Keratinocyte (primary cell): ENCODE data around the gene SMYD3. TPM values are rescaled to one million over a fixed set of nuclear protein-coding genes. Genes with fewer than 3 reads are reported as not detected.

Experiments
- DNase-seq: peaks from one replicate; pipeline ENCODE4 v3.0.0-alpha.2; 2011; ENCODE audit warnings: low read depth, missing footprints, low spot score
- FAIRE-seq: peaks from 2 replicates; lab custom pipeline; 2011; peaks lifted over from hg19 to GRCh38; lab: Jason Lieb, UNC
- H2AFZ ChIP-seq: 2 replicates; pipeline ENCODE4 v1.6.0; 2012; ENCODE audit warnings: low read length, control low read depth, inconsistent platforms; ENCODE audit not compliant: control insufficient read depth
- H3K27ac ChIP-seq: 2 replicates; pipeline ENCODE4 v1.5.1; 2011; ENCODE audit warnings: low read length; ENCODE audit not compliant: control insufficient read depth, insufficient read depth
- H3K27me3 ChIP-seq: 3 replicates; pipeline ENCODE4 v1.6.0; 2011; ENCODE audit warnings: low read length; ENCODE audit not compliant: control insufficient read depth, insufficient read depth; ENCODE audit errors: extremely low read depth
- H3K36me3 ChIP-seq, 2 experiments: 2 replicates in 1 of 2; 3 replicates in 1 of 2; pipeline ENCODE4 v1.5.1; 2011; ENCODE audit warnings: low read length in 2 of 2, mild to moderate bottlenecking in 1 of 2; ENCODE audit not compliant: control insufficient read depth in 2 of 2, insufficient read depth in 2 of 2; ENCODE audit errors: extremely low read depth in 1 of 2
- H3K4me1 ChIP-seq: 3 replicates; pipeline ENCODE4 v1.5.1; 2011; ENCODE audit warnings: low read length; ENCODE audit not compliant: control insufficient read depth, insufficient read depth; ENCODE audit errors: extremely low read depth
- H3K4me2 ChIP-seq: 3 replicates; pipeline ENCODE4 v1.6.0; 2011; ENCODE audit warnings: low read depth, low read length; ENCODE audit not compliant: control insufficient read depth, insufficient read depth; ENCODE audit errors: extremely low read depth
- H3K4me3 ChIP-seq, 3 experiments: fragments of 200-600 bp in 1 of 3; sonication (generic) in 1 of 3; 2 replicates in 2 of 3; 3 replicates in 1 of 3; pipeline ENCODE4 v1.5.1; 2011 to 2016; ENCODE audit warnings: low read length in 3 of 3, mild to moderate bottlenecking in 3 of 3, control low read depth in 2 of 3, inconsistent platforms in 1 of 3, low read depth in 1 of 3, mixed read lengths in 1 of 3, mixed run types in 1 of 3, moderate library complexity in 1 of 3; ENCODE audit not compliant: control insufficient read depth in 2 of 3, insufficient read depth in 2 of 3; ENCODE audit errors: extremely low read depth in 1 of 3
- H3K79me2 ChIP-seq: 2 replicates; pipeline ENCODE4 v1.6.0; 2012; ENCODE audit warnings: low read length; ENCODE audit not compliant: control insufficient read depth, insufficient read depth
- H3K9ac ChIP-seq: 3 replicates; pipeline ENCODE4 v1.6.0; 2011; ENCODE audit warnings: low read length; ENCODE audit not compliant: control insufficient read depth, insufficient read depth; ENCODE audit errors: extremely low read depth
- H3K9me1 ChIP-seq: 3 replicates; pipeline ENCODE4 v1.6.0; 2011; ENCODE audit warnings: low read length; ENCODE audit not compliant: control insufficient read depth, insufficient read depth; ENCODE audit errors: extremely low read depth
- H3K9me3 ChIP-seq: 2 replicates; pipeline ENCODE4 v1.5.1; 2012; ENCODE audit warnings: low read depth, low read length; ENCODE audit not compliant: control insufficient read depth
- H4K20me1 ChIP-seq: 3 replicates; pipeline ENCODE4 v1.6.0; 2011; ENCODE audit warnings: low read length; ENCODE audit not compliant: control insufficient read depth, insufficient read depth; ENCODE audit errors: extremely low read depth
- CTCF ChIP-seq, 3 experiments: IDR thresholded peaks in 1 of 3; conservative IDR thresholded peaks in 1 of 3; optimal IDR thresholded peaks in 1 of 3; 2 replicates in 2 of 3; 3 replicates in 1 of 3; pipeline versions ENCODE3 to v1.5.1; 2011; ENCODE audit warnings: low read length in 3 of 3, mild to moderate bottlenecking in 3 of 3, moderate library complexity in 2 of 3, control low read depth in 1 of 3, inconsistent platforms in 1 of 3; ENCODE audit not compliant: insufficient read depth in 2 of 3; ENCODE audit errors: extremely low read depth in 1 of 3
- EZH2 ChIP-seq: IDR thresholded peaks from one replicate; pipeline ENCODE4 v1.6.1; 2012; ENCODE audit warnings: inconsistent platforms, mild to moderate bottlenecking, low read length, moderate library complexity
- dilution Hi-C: fragments of 300-500 bp; cut with MboI; formaldehyde crosslinking; loops from one replicate; pipeline ENCODE4 v1.7.0; 2020; ENCODE audit warnings: low sequenced_read_pairs; ENCODE audit not compliant: extremely low pct_ligation_motif_present
- polyA plus RNA-seq, 5 experiments: library from polyadenylated mRNA; depleted of rRNA in 3 of 5; stranded (reverse) in 3 of 5; stranded (forward) in 1 of 5; unstranded in 1 of 5; fragments of >200 nt; gene quantifications; 1 replicate in 1 of 5; 2 replicates in 3 of 5; 3 replicates in 1 of 5; pipeline versions ENCODE4 v1.2.1 to v1.2.3, GENCODE V29; 2011 to 2012; ENCODE audit warnings: missing spikeins in 2 of 5, low read depth in 1 of 5, low replicate concordance in 1 of 5

SMYD3 gene
- polyA plus RNA-seq, 1 donor (not counting 4 experiments of a cell fraction or from before 2014, with no cell fraction given), result 31.0 TPM

- H3K4me1 ChIP-seq, result no peaks in the 10 kb centered on the region
- dilution Hi-C loops, result no loop called here
- H3K4me3 ChIP-seq, result no peak overlapping the region
- no peaks in the 10 kb centered on the region for H3K79me2 ChIP-seq
- H3K9ac ChIP-seq, result no peak overlapping the region
- no peak for FAIRE-seq
- H3K27me3 ChIP-seq, result no peaks in the 10 kb centered on the region
- H3K27ac ChIP-seq, result no peak overlapping the region
- TF ChIP-seq EZH2 (no peak), CTCF (optimal IDR thresholded peaks at IDR 0.05 in 1 of 3, IDR thresholded peaks at IDR 0.05 in 1 of 3, conservative IDR thresholded peaks at IDR 0.05 in 1 of 3; ENCODE audit: extremely low read depth in 1 of 3, insufficient read depth in 2 of 3, low read length in 3 of 3) (no peak)
- H3K9me1 ChIP-seq, result no peaks in the 10 kb centered on the region
- H2AFZ ChIP-seq, result no peak overlapping the region
- H3K36me3 ChIP-seq, result no peaks in the 10 kb centered on the region
- H3K9me3 ChIP-seq, result no peaks in the 10 kb centered on the region
- no peak overlapping the region for H3K4me2 ChIP-seq
- no peak for DNase-seq
- H4K20me1 ChIP-seq, result no peaks in the 10 kb centered on the region
Measured at GRCh38 chr1:246308533-246309075, 198.5 kb downstream of the SMYD3 start.

- dilution Hi-C loops, result no loop called here
- Histone ChIP-seq H3K4me2 (no peak overlapping the region), H3K9me1 (no peaks in the 10 kb centered on the region), H3K9ac (no peak overlapping the region), H3K9me3 (no peaks in the 10 kb centered on the region), H3K4me1 (peaks cover 4% of the 10 kb centered on the region), H3K79me2 (no peaks in the 10 kb centered on the region), H4K20me1 (no peaks in the 10 kb centered on the region), H3K27me3 (no peaks in the 10 kb centered on the region), H2AFZ (no peak overlapping the region), H3K36me3 (no peaks in the 10 kb centered on the region), H3K27ac (no peak overlapping the region), H3K4me3 (no peak overlapping the region)
- TF ChIP-seq CTCF (optimal IDR thresholded peaks at IDR 0.05 in 1 of 3, IDR thresholded peaks at IDR 0.05 in 1 of 3, conservative IDR thresholded peaks at IDR 0.05 in 1 of 3; ENCODE audit: extremely low read depth in 1 of 3, insufficient read depth in 2 of 3, low read length in 3 of 3) (no peak), EZH2 (no peak)
- no peak for DNase-seq
- FAIRE-seq, result no peak
Measured at GRCh38 chr1:246306415-246307037, 200.6 kb downstream of the SMYD3 start.
